Measurements from ENCODE around the gene CD200R1.

Gene CD200R1

GRCh38 chr3:112974894-112975293, at the start of gene CD200R1:
TSS of gene CD200R1 (minus strand) at chr3:112975103. CDS start at chr3:112974857, 246 bp downstream.
- peak; percentile 35 for DNase-seq

DNA sequence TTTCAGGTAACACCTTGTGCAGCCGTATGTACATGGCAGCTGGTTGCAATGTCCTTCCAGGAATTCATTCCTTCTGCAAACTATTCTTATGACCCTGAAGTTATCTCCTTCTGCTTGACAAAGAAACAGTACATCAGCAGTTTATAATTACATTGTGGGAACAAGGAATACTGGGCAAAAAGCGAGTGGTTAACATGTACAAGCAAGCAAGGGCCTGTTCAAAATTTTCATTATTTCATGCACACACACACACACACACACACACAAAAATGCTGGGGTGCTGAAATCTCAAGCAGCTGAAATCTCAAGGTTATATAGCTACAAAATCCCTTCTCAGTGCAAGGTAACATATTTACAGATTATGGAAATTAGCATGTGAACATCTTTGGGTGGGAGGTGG, 46.6 kb upstream of the CD200R1 start:
- no peak for DNase-seq

DNA sequence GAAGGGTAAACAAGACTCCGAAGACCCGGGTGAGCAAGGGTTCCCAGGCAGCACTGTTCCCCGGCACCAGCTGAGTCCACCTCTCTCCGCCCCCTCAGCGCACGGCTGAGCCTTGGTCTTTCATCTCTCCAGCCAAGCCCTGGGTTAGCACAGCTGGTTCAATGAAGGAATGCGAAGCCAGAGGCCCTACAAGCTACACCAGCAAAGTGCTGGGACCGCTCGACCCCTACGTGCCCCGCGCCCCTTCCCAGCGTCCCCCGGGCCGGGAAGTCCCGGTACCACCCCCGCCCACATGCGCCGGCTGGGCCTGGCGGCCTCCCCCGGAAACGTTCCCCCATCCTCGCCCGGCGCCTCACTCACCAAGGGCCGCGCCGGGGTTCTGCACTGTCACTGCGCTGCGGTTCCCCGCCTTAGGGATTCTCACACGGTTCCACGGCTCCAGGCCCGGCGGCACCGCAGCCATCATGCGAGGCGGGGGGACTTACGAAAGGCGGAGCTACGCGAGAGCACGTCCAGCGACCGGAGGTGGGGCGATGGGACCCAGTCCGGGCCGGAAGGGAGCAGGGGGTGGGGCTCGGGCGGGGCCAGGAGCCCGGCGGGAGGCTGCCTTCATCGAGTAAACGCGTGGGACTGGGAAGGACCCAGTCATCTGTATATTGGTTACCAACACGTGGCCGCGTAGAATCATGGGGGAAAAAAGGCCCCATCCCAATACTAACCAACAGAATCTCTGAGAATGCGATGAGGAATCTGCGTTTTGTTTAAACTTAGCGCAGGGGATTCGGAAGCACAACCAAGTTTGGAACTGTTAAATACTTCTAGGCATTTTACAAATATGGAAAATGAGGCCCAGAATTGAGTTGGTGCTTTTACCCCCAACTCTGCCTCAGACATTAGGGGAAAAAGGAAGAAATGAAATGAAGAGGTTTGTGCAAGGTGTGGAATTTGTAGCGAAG, 44.6 kb upstream of the CD200R1 start:
- DNase-seq, result peak; percentile 86

GRCh38 chr3:113018536-113019181, 43.8 kb upstream of the CD200R1 start:
- DNase-seq, result peak; percentile 36

GRCh38 chr3:113013593-113013992, 38.7 kb upstream of the CD200R1 start:
- DNase-seq, result no peak

DNA sequence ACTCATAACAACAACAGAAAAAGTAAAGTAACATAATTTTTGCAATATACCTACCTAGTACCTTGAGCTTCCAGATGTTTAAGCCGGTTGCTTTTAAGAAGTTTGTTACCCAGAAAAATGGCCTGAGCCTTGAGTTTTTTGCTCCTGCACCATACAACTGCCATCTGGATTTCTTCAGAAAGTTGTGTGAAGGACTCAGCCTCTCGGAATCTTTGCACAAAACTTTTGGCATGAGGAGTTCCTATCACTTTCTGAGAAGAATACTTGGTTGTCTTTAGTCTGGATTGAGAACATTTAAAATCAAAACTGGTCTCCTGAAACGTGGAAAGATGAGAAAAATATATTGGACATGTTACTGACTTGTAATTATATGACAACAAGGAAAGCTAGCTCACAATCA, 33.2 kb upstream of the CD200R1 start:
- DNase-seq, result no peak

DNA sequence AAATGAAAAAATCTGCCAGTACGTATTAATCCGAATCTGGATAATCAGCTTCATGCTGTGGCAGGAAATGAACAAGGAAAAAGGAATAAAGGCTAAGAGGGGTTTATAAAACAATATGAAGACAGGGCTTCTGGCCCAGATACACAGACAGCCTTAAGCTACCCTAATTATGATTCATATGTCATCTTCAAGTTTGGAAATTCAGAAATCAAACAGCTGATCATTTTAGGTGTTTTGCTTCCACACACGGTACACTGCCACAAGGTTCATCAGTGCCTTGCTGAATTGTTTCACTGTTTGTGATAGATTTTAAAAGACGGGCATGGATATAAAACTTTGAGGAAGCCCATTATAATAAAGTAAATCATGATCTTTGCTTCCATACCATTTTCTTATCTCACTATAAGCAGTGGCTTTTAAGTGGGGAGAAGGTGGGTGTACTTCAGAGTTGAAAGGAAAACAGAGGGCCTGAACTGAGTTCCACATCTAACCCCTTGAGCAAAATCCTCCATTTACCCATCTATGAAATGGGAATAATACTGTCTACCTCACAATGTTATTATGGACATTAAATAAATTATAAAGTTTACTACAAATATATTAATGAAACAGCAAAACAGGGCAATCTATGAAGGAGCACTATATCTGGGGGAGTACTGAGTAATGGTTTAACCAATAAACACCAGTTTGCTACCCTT, 31.6 kb upstream of the CD200R1 start:
- peak; percentile 47 for DNase-seq

DNA sequence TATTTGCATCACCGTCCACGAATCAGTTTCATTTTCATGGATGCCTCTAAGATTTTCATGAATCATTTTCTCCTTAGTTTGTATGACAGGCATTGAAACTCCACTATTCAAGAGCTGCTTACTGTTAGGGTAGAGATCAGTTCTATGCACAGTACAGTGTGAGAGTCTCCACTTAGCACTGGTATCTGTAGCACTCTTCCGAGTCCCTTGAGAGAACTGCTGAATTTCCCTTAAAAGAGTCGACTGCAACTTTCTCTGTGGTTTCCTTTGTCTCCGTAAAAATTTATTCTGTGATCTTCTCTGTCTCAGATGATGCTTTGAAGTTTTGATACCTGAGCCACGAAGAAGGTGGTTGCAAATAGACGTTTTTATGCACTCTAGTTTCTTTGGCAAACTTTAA, 30.7 kb upstream of the CD200R1 start:
- DNase-seq, result peak; percentile 70

GRCh38 chr3:113002679-113003078, 27.8 kb upstream of the CD200R1 start:
- peak; percentile 58 for DNase-seq

- DNase-seq, result no peak
Measured at GRCh38 chr3:113002037-113002436, 27.1 kb upstream of the CD200R1 start.

- DNase-seq, result no peak
Measured at GRCh38 chr3:113000691-113001090, 25.8 kb upstream of the CD200R1 start.

GRCh38 chr3:112995800-112996199, 20.9 kb upstream of the CD200R1 start:
- no peak for DNase-seq

- DNase-seq, result peak; percentile 89
Measured at GRCh38 chr3:112990672-112991602, 16.0 kb upstream of the CD200R1 start, which contains the start of gene GTPBP8. TSS of gene GTPBP8 (plus strand) at chr3:112990984. CDS start at chr3:112991000, 16 bp downstream.

DNA sequence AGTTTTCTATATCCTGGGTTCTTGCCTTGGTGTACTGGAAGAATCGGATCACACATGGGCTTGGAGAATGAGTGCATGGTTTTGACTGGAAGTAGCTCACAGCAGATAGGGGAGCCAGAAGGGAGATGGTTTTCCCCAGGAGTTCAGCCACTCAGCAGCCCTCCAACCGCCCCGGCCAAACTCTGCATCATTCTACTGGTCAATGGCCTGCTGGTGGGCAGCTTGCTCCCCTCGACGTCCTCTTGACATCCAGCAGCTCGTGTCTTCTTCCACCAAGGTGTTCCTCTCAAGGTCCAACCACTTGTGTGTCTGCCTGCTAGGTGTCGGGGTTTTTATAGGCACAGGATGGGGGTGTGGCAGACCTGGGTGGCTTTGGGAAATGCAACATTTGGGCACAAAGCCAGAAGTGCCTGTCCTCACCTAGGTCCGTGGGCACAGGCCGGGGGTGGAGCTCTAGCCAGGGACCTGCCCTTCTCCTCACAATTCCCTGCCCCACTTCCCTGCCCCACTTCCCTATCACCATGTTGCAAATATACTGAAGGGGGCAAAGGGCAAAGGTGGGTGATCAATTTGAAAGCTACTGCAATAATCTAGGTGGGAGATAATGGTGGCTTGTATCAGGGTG, 12.9 kb upstream of the CD200R1 start:
- no peak for DNase-seq

DNA sequence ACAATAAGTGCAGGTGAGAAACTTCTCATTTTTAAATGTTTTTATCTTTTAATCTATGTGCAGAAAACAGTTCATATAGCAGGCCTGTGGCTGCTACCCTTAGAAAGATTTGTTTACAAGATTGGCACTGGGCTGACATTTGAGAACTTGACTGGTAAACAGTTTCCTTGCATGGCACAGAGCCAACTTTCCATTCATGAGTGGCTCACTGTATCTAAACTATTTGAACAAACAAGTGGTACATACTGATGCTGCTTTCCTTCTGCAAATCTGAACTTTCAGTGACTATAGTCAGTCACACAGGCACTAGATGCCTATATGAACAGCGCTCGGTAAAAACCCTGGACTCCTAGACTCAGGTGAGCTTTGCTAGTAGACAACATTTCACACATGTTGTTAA, 9.6 kb upstream of the CD200R1 start:
- DNase-seq, result peak; percentile 57

DNA sequence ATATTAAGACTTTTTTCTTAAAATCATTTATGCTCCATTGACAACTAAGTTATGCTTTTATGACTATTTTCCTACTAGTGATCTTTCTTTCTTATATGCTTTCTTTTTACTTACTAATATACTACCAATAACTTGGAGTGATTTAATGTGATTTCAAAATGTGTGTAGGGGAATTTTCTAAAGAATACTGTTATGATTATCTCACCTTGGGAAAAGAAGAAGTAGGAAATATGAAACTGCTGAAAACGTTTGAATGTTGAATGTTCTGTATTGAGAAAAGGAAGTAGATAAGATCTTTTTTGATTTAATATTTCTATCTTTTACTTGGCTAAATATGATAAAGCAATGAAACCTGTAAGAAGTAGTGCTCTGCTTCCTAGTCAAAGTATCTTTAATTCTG, 7.8 kb upstream of the CD200R1 start:
- no peak for DNase-seq

DNA sequence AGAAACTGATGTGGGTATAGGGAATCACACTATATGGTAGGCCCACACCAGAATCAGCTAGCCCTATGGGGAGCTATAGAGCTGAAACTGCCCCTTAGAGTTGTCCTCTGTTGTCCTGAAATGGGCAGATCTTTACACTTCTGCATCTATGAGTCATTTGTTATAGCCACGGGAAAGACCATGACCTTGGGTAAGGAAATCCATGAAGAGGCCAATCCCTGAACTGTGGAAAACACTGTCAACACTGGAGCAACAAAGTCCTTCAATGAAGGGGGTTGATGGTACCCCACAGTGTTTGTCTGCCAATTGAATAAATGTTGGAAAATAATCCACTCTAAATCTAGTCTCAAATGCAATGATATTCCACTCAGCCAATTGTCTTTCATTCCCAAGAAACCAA, 5.2 kb upstream of the CD200R1 start:
- no peak for DNase-seq

DNA sequence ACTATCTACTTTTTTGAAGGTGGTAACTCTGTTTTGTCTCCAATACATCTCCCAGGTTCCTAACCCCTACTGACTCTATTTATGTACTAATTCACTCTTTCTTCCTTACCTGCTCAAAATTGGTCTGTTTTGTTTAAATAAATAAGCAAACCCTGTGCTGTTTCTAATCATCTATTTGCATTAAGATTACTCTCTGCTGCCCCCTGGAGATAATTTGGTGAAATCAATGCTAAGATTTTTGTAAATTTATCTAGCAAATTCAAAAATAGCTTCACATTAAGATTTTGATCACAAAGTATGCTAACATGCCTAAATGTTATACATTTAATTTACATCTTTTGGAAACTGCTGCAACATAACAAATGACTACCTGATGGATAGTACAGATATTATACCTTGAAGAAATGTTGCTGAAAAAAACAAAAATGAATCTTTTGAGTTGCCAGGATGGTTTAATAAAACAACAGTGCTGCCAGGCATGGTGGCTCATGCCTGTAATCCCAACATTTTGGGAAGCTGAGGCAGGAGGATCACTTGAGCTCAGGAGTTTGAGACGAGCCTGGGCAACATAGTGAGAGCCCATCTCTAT, 4.4 kb upstream of the CD200R1 start:
- peak; percentile 72 for DNase-seq

- no peak for DNase-seq
Measured at GRCh38 chr3:112976953-112977352, 2.0 kb upstream of the CD200R1 start.

- DNase-seq, result no peak
Measured at GRCh38 chr3:112976001-112976400, 1.1 kb upstream of the CD200R1 start.

GRCh38 chr3:112974178-112974517, 755 bp downstream of the CD200R1 start:
- DNase-seq, result no peak
